ENCODE measurements around the gene TMEM114. TPM values are rescaled to one million over a fixed set of nuclear protein-coding genes. Genes with fewer than 3 reads are reported as not detected.
A peak's percentile ranks its signal among the peaks of the same experiment; 100 is the strongest.

Gene TMEM114
- total RNA-seq, 1 donor from 2014 or later = not detected

DNA sequence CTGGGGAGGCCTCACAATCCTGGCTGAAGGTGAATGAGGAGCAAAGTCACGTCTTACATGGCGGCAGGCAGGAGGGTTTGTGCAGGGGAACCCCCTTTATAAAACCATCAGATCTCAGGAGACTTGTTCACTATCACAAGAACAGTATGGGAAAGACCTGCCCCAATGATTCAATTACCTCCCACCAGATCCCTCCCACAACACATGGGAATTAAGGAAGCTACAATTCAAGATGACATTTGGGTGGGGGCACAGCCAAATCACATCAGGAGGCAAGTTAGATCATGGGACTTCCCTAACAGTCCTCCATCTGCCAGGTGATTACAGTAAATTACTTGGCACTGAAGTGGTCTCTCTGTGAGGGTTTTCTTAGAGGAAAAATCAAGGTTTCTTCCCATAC, 5.3 kb downstream of the TMEM114 start:
- DNase-seq (ENCODE audit: low read depth) (no peak), FAIRE-seq (no peak)
- Histone ChIP-seq H3K36me3 (ENCODE audit: control insufficient read depth, insufficient read depth, low read length) (no peaks in the 10 kb centered on the region), H3K4me3 (ENCODE audit: low read depth, low read length) (no peak overlapping the region), H3K27me3 (ENCODE audit: control insufficient read depth, insufficient read depth, low read length) (peaks cover 18% of the 10 kb centered on the region)
- TF ChIP-seq, protein P1, sequence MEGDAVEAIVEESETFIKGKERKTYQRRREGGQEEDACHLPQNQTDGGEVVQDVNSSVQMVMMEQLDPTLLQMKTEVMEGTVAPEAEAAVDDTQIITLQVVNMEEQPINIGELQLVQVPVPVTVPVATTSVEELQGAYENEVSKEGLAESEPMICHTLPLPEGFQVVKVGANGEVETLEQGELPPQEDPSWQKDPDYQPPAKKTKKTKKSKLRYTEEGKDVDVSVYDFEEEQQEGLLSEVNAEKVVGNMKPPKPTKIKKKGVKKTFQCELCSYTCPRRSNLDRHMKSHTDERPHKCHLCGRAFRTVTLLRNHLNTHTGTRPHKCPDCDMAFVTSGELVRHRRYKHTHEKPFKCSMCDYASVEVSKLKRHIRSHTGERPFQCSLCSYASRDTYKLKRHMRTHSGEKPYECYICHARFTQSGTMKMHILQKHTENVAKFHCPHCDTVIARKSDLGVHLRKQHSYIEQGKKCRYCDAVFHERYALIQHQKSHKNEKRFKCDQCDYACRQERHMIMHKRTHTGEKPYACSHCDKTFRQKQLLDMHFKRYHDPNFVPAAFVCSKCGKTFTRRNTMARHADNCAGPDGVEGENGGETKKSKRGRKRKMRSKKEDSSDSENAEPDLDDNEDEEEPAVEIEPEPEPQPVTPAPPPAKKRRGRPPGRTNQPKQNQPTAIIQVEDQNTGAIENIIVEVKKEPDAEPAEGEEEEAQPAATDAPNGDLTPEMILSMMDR (IDR thresholded peaks at IDR 0.05; ENCODE audit: insufficient read depth, low read length, severe bottlenecking) = no peak

DNA sequence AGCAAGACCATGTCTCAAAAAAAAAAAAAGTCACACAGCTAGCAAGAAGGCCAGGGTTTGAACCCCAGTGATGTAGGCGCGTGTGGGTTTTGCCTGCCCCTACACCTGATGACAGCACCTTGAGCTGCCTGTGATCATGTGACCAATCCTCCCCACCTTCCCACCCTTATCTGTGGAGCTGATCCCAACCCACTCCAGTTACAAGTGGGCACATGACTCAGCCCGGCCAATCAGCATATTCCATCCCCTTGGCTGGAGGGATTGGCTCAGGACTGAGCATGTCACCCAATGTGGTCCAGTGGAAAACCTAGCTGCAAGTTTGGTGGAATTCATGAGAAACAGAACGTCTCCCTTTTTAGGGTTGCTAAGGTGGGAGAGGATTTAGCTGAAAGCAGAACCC, 6.6 kb downstream of the TMEM114 start:
- no peak overlapping the region for H3K4me3 ChIP-seq (ENCODE audit: low read depth, low read length)
- H3K36me3 ChIP-seq (ENCODE audit: control insufficient read depth, insufficient read depth, low read length) = no peaks in the 10 kb centered on the region
- H3K27me3 ChIP-seq (ENCODE audit: control insufficient read depth, insufficient read depth, low read length) = peaks cover 5% of the 10 kb centered on the region
- DNase-seq (ENCODE audit: low read depth) (no peak), FAIRE-seq (no peak)
- TF ChIP-seq, protein P1 (IDR thresholded peaks at IDR 0.05; ENCODE audit: insufficient read depth, low read length, severe bottlenecking) = no peak

GRCh38 chr16:8583199-8583598, 7.1 kb downstream of the TMEM114 start:
- FAIRE-seq (no peak), DNase-seq (ENCODE audit: low read depth) (peak; percentile 46)
- Histone ChIP-seq H3K27me3 (ENCODE audit: control insufficient read depth, insufficient read depth, low read length) (peaks cover under 1% of the 10 kb centered on the region), H3K4me3 (ENCODE audit: low read depth, low read length) (no peak overlapping the region), H3K36me3 (ENCODE audit: control insufficient read depth, insufficient read depth, low read length) (no peaks in the 10 kb centered on the region)
- TF ChIP-seq, protein P1 (IDR thresholded peaks at IDR 0.05; ENCODE audit: insufficient read depth, low read length, severe bottlenecking) = no peak

DNA sequence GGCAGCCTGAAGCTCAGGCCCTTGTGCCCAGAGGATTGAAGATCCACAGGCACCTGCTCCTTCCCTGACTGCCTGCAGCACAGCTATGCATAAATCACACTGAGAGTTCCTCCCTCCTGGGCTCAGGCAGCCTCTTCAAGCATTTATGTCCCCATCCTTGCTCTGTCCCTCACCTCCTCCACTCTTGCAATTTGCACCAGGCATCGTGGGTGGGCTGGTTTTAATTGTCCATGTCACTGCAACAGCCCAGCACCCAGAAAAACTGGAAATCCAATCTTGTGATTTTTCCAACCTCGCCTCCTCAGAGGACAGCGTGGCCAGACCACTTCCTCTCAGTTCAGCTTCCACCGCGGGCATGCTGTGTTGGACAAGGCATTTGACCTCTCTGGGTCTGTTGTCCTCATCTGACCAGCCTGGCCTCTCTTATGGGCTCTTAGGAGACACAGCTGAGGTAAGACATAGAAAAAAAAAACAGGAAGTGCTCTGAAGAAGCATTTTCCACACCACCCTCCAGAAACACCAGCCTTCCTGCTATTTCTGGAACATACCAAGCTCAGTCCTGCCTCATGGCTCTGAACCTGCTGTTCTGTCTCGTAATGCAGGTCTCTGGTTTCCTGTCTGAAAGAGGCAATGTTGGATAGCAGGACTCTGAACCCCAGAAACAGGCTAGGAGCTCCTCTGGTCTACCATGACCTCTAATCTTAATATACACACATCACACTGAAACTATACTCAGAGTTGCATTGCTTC, 8.3 kb downstream of the TMEM114 start:
- no peak for DNase-seq (ENCODE audit: low read depth)
- TF ChIP-seq, protein P1 (IDR thresholded peaks at IDR 0.05; ENCODE audit: insufficient read depth, low read length, severe bottlenecking) = no peak
- Histone ChIP-seq H3K27me3 (ENCODE audit: control insufficient read depth, insufficient read depth, low read length) (no peaks in the 10 kb centered on the region), H3K36me3 (ENCODE audit: control insufficient read depth, insufficient read depth, low read length) (no peaks in the 10 kb centered on the region), H3K4me3 (ENCODE audit: low read depth, low read length) (no peak overlapping the region)
- no peak for FAIRE-seq

DNA sequence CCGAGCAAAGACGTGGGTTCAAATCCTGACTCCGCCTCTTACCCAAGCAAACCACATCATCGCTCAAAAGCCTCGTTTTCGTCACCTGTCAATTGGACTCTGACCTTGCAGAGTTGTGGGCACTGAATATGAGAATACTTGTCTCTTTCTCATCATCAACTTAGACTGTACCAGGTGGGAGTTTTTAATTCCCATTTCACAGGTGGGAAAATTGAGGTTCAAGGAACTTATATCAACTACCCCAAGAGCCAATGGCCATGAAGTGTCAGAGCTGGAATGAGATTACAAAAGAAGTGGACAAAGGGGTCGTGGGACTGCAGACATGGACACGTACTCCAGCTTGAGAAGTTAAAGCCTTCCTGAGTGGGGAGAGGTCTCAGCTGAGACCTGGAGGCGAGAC, 10.8 kb downstream of the TMEM114 start:
- DNase-seq (ENCODE audit: low read depth) (no peak), FAIRE-seq (no peak)
- no peak overlapping the region for H3K4me3 ChIP-seq (ENCODE audit: low read depth, low read length)
- no peaks in the 10 kb centered on the region for H3K27me3 ChIP-seq (ENCODE audit: control insufficient read depth, insufficient read depth, low read length)
- TF ChIP-seq, protein P1 (IDR thresholded peaks at IDR 0.05; ENCODE audit: insufficient read depth, low read length, severe bottlenecking) = no peak
- no peaks in the 10 kb centered on the region for H3K36me3 ChIP-seq (ENCODE audit: control insufficient read depth, insufficient read depth, low read length)

Data from bronchial epithelial cell (primary cell).